DOHH2 (cell line): ENCODE data around the gene TSPAN1.

ENCODE experiments used
- CTCF ChIP-seq: fragments of 200-600 bp; sonication (generic); IDR thresholded peaks from one replicate; pipeline ENCODE4 v1.5.1; 2014; ENCODE audit warnings: antibody characterized with exemption, mild to moderate bottlenecking, low read depth, low read length; ENCODE audit not compliant: poor library complexity, severe bottlenecking
- EZH2phosphoT487 ChIP-seq: fragments of 200-600 bp; sonication (generic); IDR thresholded peaks from 2 replicates; pipeline ENCODE4 v1.6.1; 2017; ENCODE audit warnings: borderline replicate concordance, mild to moderate bottlenecking, antibody characterized with exemption, low read length, moderate library complexity, mixed read lengths

- TF ChIP-seq CTCF: no peak
- TF ChIP-seq EZH2phosphoT487: no peak
Observed at GRCh38 chr1:46193285-46193684, 18.4 kb downstream of the TSPAN1 start.
